SH-SY5Y (cell line): ENCODE data around the gene CEACAM6.

Experiments
- GATA2 ChIP-seq: IDR thresholded peaks from 2 replicates; pipeline ENCODE4 v1.6.1; 2011; ENCODE audit warnings: mild to moderate bottlenecking, low read depth, low read length
- GATA3 ChIP-seq: IDR thresholded peaks from 2 replicates; pipeline ENCODE4 v1.6.1; 2011; ENCODE audit warnings: low read depth, mild to moderate bottlenecking, low read length, moderate library complexity

Gene CEACAM6

GRCh38 chr19:41735071-41735600 is 20.2 kb upstream of the CEACAM6 start:
- TF ChIP-seq GATA3 (no peak), GATA2 (no peak)

GRCh38 chr19:41739361-41739760 is 16.0 kb upstream of the CEACAM6 start:
- TF ChIP-seq GATA3 (no peak), GATA2 (no peak)

- no peak for TF ChIP-seq GATA3
- TF ChIP-seq GATA2, result no peak
Measured at GRCh38 chr19:41740415-41741243, 14.7 kb upstream of the CEACAM6 start.

- TF ChIP-seq GATA3 (no peak), GATA2 (no peak)
Measured at GRCh38 chr19:41741244-41741554, 14.1 kb upstream of the CEACAM6 start.

- TF ChIP-seq GATA3 (no peak), GATA2 (no peak)
Measured at GRCh38 chr19:41744850-41745249, 10.5 kb upstream of the CEACAM6 start.

- TF ChIP-seq GATA2, result no peak
- no peak for TF ChIP-seq GATA3
Measured at GRCh38 chr19:41745756-41746155, 9.6 kb upstream of the CEACAM6 start.

GRCh38 chr19:41746593-41747227 is 8.6 kb upstream of the CEACAM6 start:
- TF ChIP-seq GATA2 (no peak), GATA3 (no peak)

DNA sequence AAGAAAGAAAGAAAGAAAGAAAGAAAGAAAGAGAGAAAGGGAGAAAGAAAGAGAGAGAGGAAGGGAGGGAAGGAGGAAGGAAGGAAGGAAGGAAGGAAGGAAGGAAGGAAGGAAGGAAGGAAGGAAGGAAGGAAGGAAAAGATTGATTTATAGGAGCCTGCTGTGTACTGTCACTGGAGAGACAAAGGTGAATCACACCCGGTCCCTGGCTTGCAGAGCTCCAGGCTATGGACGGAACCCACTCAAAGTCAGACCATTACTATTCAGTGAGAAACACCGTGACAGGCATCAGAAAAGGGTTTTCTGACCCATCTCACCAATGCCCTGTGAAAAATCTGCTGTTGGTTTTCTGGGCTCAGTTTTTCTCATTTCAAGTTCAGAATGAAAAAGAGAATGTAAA is 7.3 kb upstream of the CEACAM6 start:
- TF ChIP-seq GATA3 (no peak), GATA2 (no peak)

- no peak for TF ChIP-seq GATA2
- TF ChIP-seq GATA3, result no peak
Measured at GRCh38 chr19:41753159-41753558, 2.2 kb upstream of the CEACAM6 start.

- TF ChIP-seq GATA2 (no peak), GATA3 (no peak)
Measured at GRCh38 chr19:41753936-41754529, 1.3 kb upstream of the CEACAM6 start.

DNA sequence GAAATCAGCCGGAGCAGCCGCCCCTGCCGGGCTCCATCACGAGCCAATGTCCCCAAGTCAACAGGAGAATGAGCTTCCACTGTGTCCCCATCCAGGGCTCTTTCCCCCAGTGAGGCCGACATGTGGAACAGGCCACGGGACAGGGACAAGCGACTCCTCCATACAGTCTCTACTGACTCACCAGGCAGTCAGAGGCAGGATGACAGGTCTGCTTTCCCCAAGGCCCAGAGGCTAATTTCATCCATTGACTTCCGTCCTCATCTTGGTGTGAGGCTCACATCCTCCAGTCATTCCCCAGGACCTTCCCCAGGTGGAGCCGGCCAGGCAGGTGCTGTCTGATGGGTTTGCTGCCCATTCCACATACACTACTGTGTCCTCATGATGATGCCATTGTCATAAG is 3.5 kb downstream of the CEACAM6 start:
- TF ChIP-seq GATA3 (no peak), GATA2 (no peak)

- TF ChIP-seq GATA3 (no peak), GATA2 (no peak)
Measured at GRCh38 chr19:41767115-41767514, 11.8 kb downstream of the CEACAM6 start.

DNA sequence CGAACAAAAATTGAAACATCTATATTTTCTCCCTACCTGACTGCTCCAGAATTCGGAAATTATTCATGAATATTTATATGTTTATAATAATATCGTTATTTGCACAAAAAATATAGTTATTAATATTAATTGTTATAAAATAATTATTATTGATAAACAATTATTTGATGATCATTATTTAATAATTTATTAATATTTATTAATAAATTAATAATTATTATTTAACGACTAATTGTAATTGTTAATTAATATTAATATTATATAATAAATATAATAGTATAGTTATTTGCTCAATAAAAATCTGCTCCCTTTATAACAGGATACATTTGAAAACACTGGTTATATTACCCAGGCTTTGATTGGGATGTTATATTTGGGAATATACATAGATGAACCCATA is 14.3 kb downstream of the CEACAM6 start:
- no peak for TF ChIP-seq GATA3
- TF ChIP-seq GATA2, result no peak

GRCh38 chr19:41771410-41771809 is 16.1 kb downstream of the CEACAM6 start:
- TF ChIP-seq GATA3 (no peak), GATA2 (no peak)
